Measurements from ENCODE around the gene ALDH1B1. TPM values are rescaled to one million over a fixed set of nuclear protein-coding genes. Genes with fewer than 3 reads are reported as not detected.

Gene ALDH1B1
- polyA plus RNA-seq, 1 of the 3 experiments (the other 2 are of a cell fraction): 16.5 TPM

DNA sequence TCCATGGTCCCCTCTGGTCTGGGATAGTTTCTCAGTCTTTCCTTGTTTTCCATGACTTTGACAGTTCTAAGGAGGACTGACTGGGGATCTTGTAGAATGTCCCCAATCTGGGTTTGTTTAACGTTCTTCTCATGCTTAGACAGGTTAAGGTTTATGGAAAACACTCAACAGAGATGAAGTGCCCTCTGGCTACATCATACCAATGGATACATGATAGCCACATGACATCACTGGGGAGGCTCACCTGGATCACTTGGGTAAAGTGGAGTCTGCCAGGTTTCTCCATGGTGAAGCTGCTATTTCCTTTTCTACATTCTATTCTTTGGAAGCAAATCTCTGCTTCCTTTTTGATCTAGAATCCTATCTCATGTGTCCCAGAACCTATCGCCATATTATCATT, 23.8 kb upstream of the ALDH1B1 start:
- ChIA-PET CTCF (interaction anchor here (5.0 to 5.3 kb wide), 2 partner anchors 32 to 455 kb away, joined by 25 to 47 read pairs; no protein-coding TSS in a partner anchor), POLR2A (no interaction called here)
- no peaks in the 10 kb centered on the region for H3K9me3 ChIP-seq
- H3K36me3 ChIP-seq (replicated peaks in 1 of 2; ENCODE audit: control insufficient read depth in 1 of 2, insufficient read depth in 2 of 2, low read length in 1 of 2): no peaks in the 10 kb centered on the region
- no peaks in the 10 kb centered on the region for H3K79me2 ChIP-seq (ENCODE audit: insufficient read depth)
- no peaks in the 10 kb centered on the region for H4K20me1 ChIP-seq (ENCODE audit: insufficient read depth)
- H3K4me1 ChIP-seq (ENCODE audit: control insufficient read depth in 1 of 2, insufficient read depth in 2 of 2, low read depth in 1 of 2, low read length in 1 of 2): peaks cover 0 to 24% of the 10 kb centered on the region in 2 experiments; a peak in 2 of 4 replicates
- H3K4me3 ChIP-seq (ENCODE audit: low read depth in 2 of 2, low read length in 1 of 2): no peak overlapping the region
- no peak overlapping the region for H3K27ac ChIP-seq (ENCODE audit: low read depth in 2 of 2, low read length in 1 of 2)
- no peak overlapping the region for H3K4me2 ChIP-seq
- no peak for DNase-seq
- no peaks in the 10 kb centered on the region for H3K9me2 ChIP-seq
- no peak for TF ChIP-seq CHD2 (IDR thresholded peaks at IDR 0.05; ENCODE audit: low read length, partially characterized antibody)
- TF ChIP-seq, protein P1, sequence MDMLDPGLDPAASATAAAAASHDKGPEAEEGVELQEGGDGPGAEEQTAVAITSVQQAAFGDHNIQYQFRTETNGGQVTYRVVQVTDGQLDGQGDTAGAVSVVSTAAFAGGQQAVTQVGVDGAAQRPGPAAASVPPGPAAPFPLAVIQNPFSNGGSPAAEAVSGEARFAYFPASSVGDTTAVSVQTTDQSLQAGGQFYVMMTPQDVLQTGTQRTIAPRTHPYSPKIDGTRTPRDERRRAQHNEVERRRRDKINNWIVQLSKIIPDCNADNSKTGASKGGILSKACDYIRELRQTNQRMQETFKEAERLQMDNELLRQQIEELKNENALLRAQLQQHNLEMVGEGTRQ (IDR thresholded peaks at IDR 0.05; ENCODE audit: borderline replicate concordance, low read depth, low read length): no peak
- no peak for TF ChIP-seq RXRA (IDR thresholded peaks at IDR 0.05; ENCODE audit: borderline replicate concordance, low read depth)
- TF ChIP-seq, protein P2, sequence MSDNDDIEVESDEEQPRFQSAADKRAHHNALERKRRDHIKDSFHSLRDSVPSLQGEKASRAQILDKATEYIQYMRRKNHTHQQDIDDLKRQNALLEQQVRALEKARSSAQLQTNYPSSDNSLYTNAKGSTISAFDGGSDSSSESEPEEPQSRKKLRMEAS (IDR thresholded peaks at IDR 0.05; ENCODE audit: low read depth): no peak
- TF ChIP-seq, protein P3, sequence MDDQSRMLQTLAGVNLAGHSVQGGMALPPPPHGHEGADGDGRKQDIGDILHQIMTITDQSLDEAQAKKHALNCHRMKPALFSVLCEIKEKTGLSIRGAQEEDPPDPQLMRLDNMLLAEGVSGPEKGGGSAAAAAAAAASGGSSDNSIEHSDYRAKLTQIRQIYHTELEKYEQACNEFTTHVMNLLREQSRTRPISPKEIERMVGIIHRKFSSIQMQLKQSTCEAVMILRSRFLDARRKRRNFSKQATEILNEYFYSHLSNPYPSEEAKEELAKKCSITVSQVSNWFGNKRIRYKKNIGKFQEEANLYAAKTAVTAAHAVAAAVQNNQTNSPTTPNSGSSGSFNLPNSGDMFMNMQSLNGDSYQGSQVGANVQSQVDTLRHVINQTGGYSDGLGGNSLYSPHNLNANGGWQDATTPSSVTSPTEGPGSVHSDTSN (IDR thresholded peaks at IDR 0.05): no peak
- TF ChIP-seq SIN3A (IDR thresholded peaks at IDR 0.05; ENCODE audit: borderline replicate concordance, low read depth, low read length): no peak
- TF ChIP-seq FOSL2 (IDR thresholded peaks at IDR 0.05; ENCODE audit: borderline replicate concordance, low read depth): no peak
- TF ChIP-seq MXI1 (IDR thresholded peaks at IDR 0.05; ENCODE audit: low read depth, low read length): no peak
- TF ChIP-seq, protein P4, sequence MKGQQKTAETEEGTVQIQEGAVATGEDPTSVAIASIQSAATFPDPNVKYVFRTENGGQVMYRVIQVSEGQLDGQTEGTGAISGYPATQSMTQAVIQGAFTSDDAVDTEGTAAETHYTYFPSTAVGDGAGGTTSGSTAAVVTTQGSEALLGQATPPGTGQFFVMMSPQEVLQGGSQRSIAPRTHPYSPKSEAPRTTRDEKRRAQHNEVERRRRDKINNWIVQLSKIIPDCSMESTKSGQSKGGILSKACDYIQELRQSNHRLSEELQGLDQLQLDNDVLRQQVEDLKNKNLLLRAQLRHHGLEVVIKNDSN (IDR thresholded peaks at IDR 0.05; ENCODE audit: borderline replicate concordance, low read depth): no peak
- TF ChIP-seq TCF12 (IDR thresholded peaks at IDR 0.05): no peak
- TF ChIP-seq, protein P5, sequence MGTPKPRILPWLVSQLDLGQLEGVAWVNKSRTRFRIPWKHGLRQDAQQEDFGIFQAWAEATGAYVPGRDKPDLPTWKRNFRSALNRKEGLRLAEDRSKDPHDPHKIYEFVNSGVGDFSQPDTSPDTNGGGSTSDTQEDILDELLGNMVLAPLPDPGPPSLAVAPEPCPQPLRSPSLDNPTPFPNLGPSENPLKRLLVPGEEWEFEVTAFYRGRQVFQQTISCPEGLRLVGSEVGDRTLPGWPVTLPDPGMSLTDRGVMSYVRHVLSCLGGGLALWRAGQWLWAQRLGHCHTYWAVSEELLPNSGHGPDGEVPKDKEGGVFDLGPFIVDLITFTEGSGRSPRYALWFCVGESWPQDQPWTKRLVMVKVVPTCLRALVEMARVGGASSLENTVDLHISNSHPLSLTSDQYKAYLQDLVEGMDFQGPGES (IDR thresholded peaks at IDR 0.05; ENCODE audit: low read depth, low read length): no peak
- TF ChIP-seq JUND (IDR thresholded peaks at IDR 0.05): no peak
- TF ChIP-seq RCOR1 (IDR thresholded peaks at IDR 0.05; ENCODE audit: low read length): no peak
- TF ChIP-seq RFX5 (IDR thresholded peaks at IDR 0.05; ENCODE audit: low read length): no peak
- no peak for TF ChIP-seq YY1 (IDR thresholded peaks at IDR 0.05; ENCODE audit: low read depth)
- no peak for TF ChIP-seq RAD21 (IDR thresholded peaks at IDR 0.05; ENCODE audit: low read length)
- TF ChIP-seq TEAD4 (IDR thresholded peaks at IDR 0.05; ENCODE audit: borderline replicate concordance, insufficient read depth): no peak
- TF ChIP-seq NFIC (IDR thresholded peaks at IDR 0.05; ENCODE audit: borderline replicate concordance): no peak
- TF ChIP-seq TAF1 (IDR thresholded peaks at IDR 0.05; ENCODE audit: borderline replicate concordance, low read depth, low read length): no peak
- H3K9ac ChIP-seq: no peak overlapping the region
- no peak overlapping the region for H2AFZ ChIP-seq (ENCODE audit: low read depth)
- H3F3A ChIP-seq (replicated peaks; ENCODE audit: insufficient read depth): no peaks in the 10 kb centered on the region
- H3K27me3 ChIP-seq (ENCODE audit: insufficient read depth): peaks cover 11% of the 10 kb centered on the region; the same call in 1 of the 2 replicates
- 35% methylated on average over 2 of the region's 2 CpGs for WGBS (ENCODE audit: low lambda C conversion rate)
